ENCODE results near the gene TRAPPC6A. TPM values are rescaled to one million over a fixed set of nuclear protein-coding genes. Genes with fewer than 3 reads are reported as not detected.

TRAPPC6A gene
- total RNA-seq, 1 donor from 2014 or later, result 29.4 TPM

DNA sequence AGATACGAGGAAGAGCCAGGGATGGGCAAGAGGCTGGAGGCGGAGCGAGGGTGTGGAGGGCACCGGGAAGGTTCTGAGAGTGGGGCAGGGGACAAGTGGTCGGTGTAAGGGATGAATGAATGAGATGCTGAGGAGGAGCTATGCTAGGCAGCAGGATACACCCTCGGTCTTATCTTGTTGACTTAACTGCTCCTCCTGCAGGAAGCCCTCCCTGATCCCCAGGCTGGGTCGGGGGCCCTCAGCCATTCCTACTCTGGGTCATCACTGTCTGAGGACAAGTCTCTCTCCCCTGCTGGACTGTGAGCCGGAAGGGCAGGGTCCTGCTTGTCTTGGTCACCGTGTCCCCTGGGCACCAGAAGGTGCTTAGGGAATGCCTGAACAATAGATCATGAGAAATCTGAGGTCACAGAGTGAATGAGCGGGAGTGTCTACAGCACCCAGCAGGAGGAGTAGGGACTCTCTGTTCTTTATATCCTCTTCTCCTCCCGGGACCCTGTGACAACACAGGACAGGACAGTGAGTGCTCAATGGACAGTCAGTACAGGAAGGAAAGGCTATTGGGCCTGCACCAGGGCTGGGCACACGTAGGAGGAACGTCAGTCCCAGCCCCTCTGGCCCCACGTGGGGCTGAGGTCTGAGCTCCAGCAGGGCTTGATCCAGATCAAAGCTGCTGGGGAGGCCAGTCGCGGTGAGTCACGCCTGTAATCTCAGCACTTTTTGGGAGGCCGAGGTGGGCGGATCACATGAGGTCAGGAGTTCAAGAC is 23.8 kb downstream of the TRAPPC6A start:
- Mint-ChIP-seq H3K27me3 (ENCODE audit: unreplicated experiment) (no peaks in the 10 kb centered on the region), H3K36me3 (ENCODE audit: unreplicated experiment) (peaks cover under 1% of the 10 kb centered on the region), H3K9me3 (ENCODE audit: unreplicated experiment) (no peaks in the 10 kb centered on the region), H3K4me1 (ENCODE audit: unreplicated experiment) (peaks cover 21% of the 10 kb centered on the region), H3K4me3 (ENCODE audit: unreplicated experiment) (peak overlapping the region; percentile 46), H3K27ac (ENCODE audit: unreplicated experiment) (no peak overlapping the region)
- TF ChIP-seq, protein P1, sequence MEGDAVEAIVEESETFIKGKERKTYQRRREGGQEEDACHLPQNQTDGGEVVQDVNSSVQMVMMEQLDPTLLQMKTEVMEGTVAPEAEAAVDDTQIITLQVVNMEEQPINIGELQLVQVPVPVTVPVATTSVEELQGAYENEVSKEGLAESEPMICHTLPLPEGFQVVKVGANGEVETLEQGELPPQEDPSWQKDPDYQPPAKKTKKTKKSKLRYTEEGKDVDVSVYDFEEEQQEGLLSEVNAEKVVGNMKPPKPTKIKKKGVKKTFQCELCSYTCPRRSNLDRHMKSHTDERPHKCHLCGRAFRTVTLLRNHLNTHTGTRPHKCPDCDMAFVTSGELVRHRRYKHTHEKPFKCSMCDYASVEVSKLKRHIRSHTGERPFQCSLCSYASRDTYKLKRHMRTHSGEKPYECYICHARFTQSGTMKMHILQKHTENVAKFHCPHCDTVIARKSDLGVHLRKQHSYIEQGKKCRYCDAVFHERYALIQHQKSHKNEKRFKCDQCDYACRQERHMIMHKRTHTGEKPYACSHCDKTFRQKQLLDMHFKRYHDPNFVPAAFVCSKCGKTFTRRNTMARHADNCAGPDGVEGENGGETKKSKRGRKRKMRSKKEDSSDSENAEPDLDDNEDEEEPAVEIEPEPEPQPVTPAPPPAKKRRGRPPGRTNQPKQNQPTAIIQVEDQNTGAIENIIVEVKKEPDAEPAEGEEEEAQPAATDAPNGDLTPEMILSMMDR (IDR thresholded peaks at IDR 0.05), result no peak
- no peak for DNase-seq (ENCODE audit: extremely low spot score, unreplicated experiment)

DNA sequence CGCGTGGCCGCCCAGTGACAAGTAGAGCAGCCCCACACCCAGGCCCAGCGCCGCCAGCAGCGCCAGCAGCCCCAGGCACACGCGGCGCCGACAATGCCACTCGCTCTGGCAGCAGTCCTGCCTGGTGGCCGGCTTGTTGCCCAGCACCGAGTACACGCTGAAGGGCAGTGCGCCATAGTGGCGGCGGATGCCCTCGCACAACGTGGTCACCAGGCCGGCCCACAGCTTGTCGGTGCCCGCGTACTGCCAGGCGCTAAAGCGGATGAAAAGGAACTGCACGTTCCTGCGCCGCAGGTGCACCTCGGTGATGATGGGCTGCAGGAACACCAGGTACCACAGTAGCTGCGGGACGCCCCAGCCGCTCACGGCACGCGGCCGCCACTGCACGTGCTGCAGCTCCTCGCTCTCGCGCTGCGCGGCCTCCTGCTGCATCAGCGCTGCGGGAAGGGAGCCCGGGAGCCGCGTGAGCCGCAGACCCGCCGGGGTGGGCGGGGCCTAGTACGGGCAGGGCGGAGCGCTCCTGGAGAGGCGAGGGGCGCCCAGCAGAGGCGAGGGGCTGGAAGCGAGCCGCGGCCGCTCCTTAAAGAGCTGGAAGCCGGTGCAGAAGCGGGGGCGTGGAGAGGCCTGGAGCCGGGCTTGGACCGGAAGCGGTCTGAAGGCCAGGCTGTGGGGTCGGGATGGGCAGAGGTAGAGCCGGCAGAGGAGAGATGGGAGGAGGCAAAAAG is 24.5 kb downstream of the TRAPPC6A start:
- DNase-seq (ENCODE audit: extremely low spot score, unreplicated experiment), result no peak
- Mint-ChIP-seq H3K4me1 (ENCODE audit: unreplicated experiment) (peaks cover 21% of the 10 kb centered on the region), H3K27me3 (ENCODE audit: unreplicated experiment) (no peaks in the 10 kb centered on the region), H3K9me3 (ENCODE audit: unreplicated experiment) (no peaks in the 10 kb centered on the region), H3K27ac (ENCODE audit: unreplicated experiment) (no peak overlapping the region), H3K36me3 (ENCODE audit: unreplicated experiment) (peaks cover 2% of the 10 kb centered on the region), H3K4me3 (ENCODE audit: unreplicated experiment) (peak overlapping the region; percentile 46)
- TF ChIP-seq, protein P1 (IDR thresholded peaks at IDR 0.05), result no peak

DNA sequence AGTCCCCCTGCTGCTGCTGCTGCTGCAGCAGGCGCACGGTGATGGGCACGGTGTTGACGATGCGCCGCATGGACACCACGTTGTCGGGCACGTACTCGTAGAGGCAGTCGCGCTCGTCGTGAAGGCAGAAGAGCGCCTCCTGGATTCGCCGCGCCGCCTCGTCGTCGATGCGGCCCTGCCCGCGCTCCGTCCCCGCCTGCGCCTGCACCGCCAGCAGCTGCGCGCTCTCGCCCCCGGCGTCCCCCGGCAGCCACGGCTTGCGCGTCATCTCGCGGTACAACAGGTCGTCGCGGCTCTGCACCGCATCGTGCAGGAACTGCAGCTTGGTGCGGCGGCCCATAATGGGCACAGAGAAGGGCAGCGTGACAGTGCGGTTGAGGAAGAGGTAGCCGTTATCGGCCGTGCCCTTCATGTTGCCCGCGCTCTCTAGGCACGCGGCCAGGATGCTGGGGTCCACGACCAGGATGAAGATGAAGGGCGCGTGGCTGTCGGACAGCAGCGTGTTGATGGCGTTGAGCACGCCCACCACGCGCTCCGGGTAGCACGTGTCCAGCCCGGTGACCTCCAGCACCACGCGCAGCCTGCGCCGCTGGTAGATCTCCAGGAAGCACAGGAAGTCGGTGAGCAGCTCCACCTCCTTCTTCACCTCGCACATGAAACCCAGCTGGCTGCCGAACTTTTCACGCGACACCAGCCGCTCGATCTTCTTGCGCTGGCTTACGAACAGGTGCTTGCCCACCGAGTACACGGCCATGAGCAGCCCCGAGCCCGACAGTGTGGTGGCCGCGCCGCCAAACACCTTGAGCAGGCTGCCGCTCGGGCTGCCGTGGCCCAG is 25.3 kb downstream of the TRAPPC6A start:
- no peaks in the 10 kb centered on the region for H3K27me3 Mint-ChIP-seq (ENCODE audit: unreplicated experiment)

DNA sequence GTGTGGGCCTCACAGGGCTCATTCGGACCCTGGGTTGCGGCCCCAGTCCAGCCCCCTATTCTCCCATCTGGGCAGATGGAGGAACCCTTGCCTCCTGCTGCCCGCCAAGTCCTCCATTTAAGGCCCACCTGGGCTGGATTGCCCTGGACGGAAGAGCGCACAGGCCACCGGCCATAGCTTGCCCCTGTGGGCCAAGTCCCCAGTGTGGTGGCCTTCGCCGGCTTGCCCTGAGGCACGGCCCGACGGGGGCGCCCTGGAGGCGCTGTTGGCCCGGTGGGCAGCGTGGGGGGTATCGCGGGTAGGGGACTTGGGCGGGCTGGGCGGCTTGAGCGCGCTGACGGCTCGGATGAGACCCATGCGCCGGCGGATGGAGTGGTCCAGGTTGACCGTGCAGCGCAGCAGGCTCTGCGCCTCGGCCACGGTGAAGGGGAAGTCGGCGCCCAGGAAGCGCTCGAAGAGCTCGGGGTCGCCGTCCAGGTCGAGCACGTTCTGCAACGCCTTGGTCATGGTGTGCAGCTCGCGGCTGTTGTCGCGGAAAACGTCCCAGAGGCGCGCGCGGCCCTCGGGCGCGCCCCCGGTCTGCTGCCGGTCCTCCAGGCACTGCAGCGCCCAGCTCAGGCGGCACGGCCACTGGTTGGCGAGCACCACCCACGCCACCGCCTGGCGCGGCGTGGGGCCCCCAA is 26.1 kb downstream of the TRAPPC6A start:
- TF ChIP-seq, protein P1 (IDR thresholded peaks at IDR 0.05), result no peak
- no peaks in the 10 kb centered on the region for H3K27me3 Mint-ChIP-seq (ENCODE audit: unreplicated experiment)
- H3K27ac Mint-ChIP-seq (ENCODE audit: unreplicated experiment), result no peak overlapping the region
- H3K9me3 Mint-ChIP-seq (ENCODE audit: unreplicated experiment), result no peaks in the 10 kb centered on the region
- peaks cover 21% of the 10 kb centered on the region for H3K4me1 Mint-ChIP-seq (ENCODE audit: unreplicated experiment)
- no peak for DNase-seq (ENCODE audit: extremely low spot score, unreplicated experiment)
- H3K36me3 Mint-ChIP-seq (ENCODE audit: unreplicated experiment), result peaks cover 2% of the 10 kb centered on the region
- H3K4me3 Mint-ChIP-seq (ENCODE audit: unreplicated experiment), result no peak overlapping the region

More for the DNA sequence above, 25.3 kb downstream of the TRAPPC6A start:
- Mint-ChIP-seq H3K4me3 (ENCODE audit: unreplicated experiment) (no peak overlapping the region), H3K27ac (ENCODE audit: unreplicated experiment) (no peak overlapping the region), H3K4me1 (ENCODE audit: unreplicated experiment) (peaks cover 21% of the 10 kb centered on the region), H3K36me3 (ENCODE audit: unreplicated experiment) (peaks cover 2% of the 10 kb centered on the region), H3K9me3 (ENCODE audit: unreplicated experiment) (no peaks in the 10 kb centered on the region)
- DNase-seq (ENCODE audit: extremely low spot score, unreplicated experiment), result no peak
- TF ChIP-seq, protein P1 (IDR thresholded peaks at IDR 0.05), result no peak
